ENCODE measurements around the gene DCAF15. TPM values are rescaled to one million over a fixed set of nuclear protein-coding genes. Genes with fewer than 3 reads are reported as not detected.

The DCAF15 gene
- total RNA-seq, 1 experiment from 2014 or later: 43.0 TPM

GRCh38 chr19:13983213-13983889 is 31.0 kb downstream of the DCAF15 start:
- DNase-seq: no peak
- H3K9me3 ChIP-seq: no peaks in the 10 kb centered on the region
- no peak for TF ChIP-seq CTCF (IDR thresholded peaks at IDR 0.05; ENCODE audit: insufficient read depth in 1 of 2, low read depth in 1 of 2, low read length in 1 of 2, severe bottlenecking in 1 of 2, unreplicated experiment in 1 of 2)
- BruUV-seq (replicated peaks): no TSS peak
- H3K27me3 Mint-ChIP-seq (ENCODE audit: insufficient read depth, unreplicated experiment): no peaks in the 10 kb centered on the region
- H3K27ac Mint-ChIP-seq (ENCODE audit: unreplicated experiment): no peak overlapping the region
- ChIA-PET CTCF (no interaction called here), POLR2A (no interaction called here)
- no peak overlapping the region for H3K4me3 Mint-ChIP-seq (ENCODE audit: unreplicated experiment)
- no peaks in the 10 kb centered on the region; the same call in 1 of the 2 replicates for H3K36me3 ChIP-seq (ENCODE audit: control insufficient read depth, insufficient read depth, low read length)
- H3K27me3 ChIP-seq (replicated peaks; ENCODE audit: control insufficient read depth, insufficient read depth, low read length): no peaks in the 10 kb centered on the region
- no peaks in the 10 kb centered on the region for H3K4me1 Mint-ChIP-seq (ENCODE audit: low read depth, unreplicated experiment)
- H3K36me3 Mint-ChIP-seq (ENCODE audit: insufficient read depth, unreplicated experiment): peaks cover 9% of the 10 kb centered on the region
- intact Hi-C loops (cut with micrococcal nuclease; ENCODE audit: unreplicated experiment): no loop called here
- peaks cover 6% of the 10 kb centered on the region; the same call in 1 of the 2 replicates for H3K4me1 ChIP-seq
- no peak overlapping the region for H3K4me3 ChIP-seq (ENCODE audit: low read depth, low read length)
- H3K9me3 Mint-ChIP-seq (ENCODE audit: unreplicated experiment): no peaks in the 10 kb centered on the region

- DNase-seq: no peak
- peaks cover 15% of the 10 kb centered on the region for H3K36me3 Mint-ChIP-seq (ENCODE audit: insufficient read depth, unreplicated experiment)
- no peak overlapping the region for H3K27ac Mint-ChIP-seq (ENCODE audit: unreplicated experiment)
- no peaks in the 10 kb centered on the region for H3K27me3 Mint-ChIP-seq (ENCODE audit: insufficient read depth, unreplicated experiment)
- intact Hi-C loops (cut with micrococcal nuclease; ENCODE audit: unreplicated experiment): no loop called here
- H3K9me3 ChIP-seq: no peaks in the 10 kb centered on the region
- H3K9me3 Mint-ChIP-seq (ENCODE audit: unreplicated experiment): no peaks in the 10 kb centered on the region
- peaks cover 4% of the 10 kb centered on the region for H3K4me1 Mint-ChIP-seq (ENCODE audit: low read depth, unreplicated experiment)
- no peak for TF ChIP-seq CTCF (IDR thresholded peaks at IDR 0.05; ENCODE audit: insufficient read depth in 1 of 2, low read depth in 1 of 2, low read length in 1 of 2, severe bottlenecking in 1 of 2, unreplicated experiment in 1 of 2)
- no peak overlapping the region for H3K4me3 ChIP-seq (ENCODE audit: low read depth, low read length)
- BruUV-seq (replicated peaks): no TSS peak
- H3K36me3 ChIP-seq (ENCODE audit: control insufficient read depth, insufficient read depth, low read length): no peaks in the 10 kb centered on the region; the same call in 1 of the 2 replicates
- H3K4me1 ChIP-seq: peaks cover 6% of the 10 kb centered on the region; the same call in 1 of the 2 replicates
- H3K27me3 ChIP-seq (replicated peaks; ENCODE audit: control insufficient read depth, insufficient read depth, low read length): no peaks in the 10 kb centered on the region
- CTCF ChIA-PET: no interaction called here
- H3K4me3 Mint-ChIP-seq (ENCODE audit: unreplicated experiment): no peak overlapping the region
- POLR2A ChIA-PET: no interaction called here
Measured at GRCh38 chr19:13984186-13984585, 31.9 kb downstream of the DCAF15 start.

- no peak for DNase-seq
- Mint-ChIP-seq H3K27ac (ENCODE audit: unreplicated experiment) (peak overlapping the region; percentile 77), H3K36me3 (ENCODE audit: insufficient read depth, unreplicated experiment) (peaks cover 15% of the 10 kb centered on the region), H3K9me3 (ENCODE audit: unreplicated experiment) (no peaks in the 10 kb centered on the region), H3K4me1 (ENCODE audit: low read depth, unreplicated experiment) (peaks cover 10% of the 10 kb centered on the region), H3K27me3 (ENCODE audit: insufficient read depth, unreplicated experiment) (no peaks in the 10 kb centered on the region), H3K4me3 (ENCODE audit: unreplicated experiment) (no peak overlapping the region)
- Histone ChIP-seq H3K4me3 (ENCODE audit: low read depth, low read length) (no peak overlapping the region), H3K9me3 (no peaks in the 10 kb centered on the region), H3K36me3 (ENCODE audit: control insufficient read depth, insufficient read depth, low read length) (no peaks in the 10 kb centered on the region; the same call in 1 of the 2 replicates), H3K4me1 (no peaks in the 10 kb centered on the region), H3K27me3 (replicated peaks; ENCODE audit: control insufficient read depth, insufficient read depth, low read length) (no peaks in the 10 kb centered on the region)
- no TSS peak for BruUV-seq (replicated peaks)
- intact Hi-C loops (cut with micrococcal nuclease; ENCODE audit: unreplicated experiment): no loop called here
- TF ChIP-seq CTCF (IDR thresholded peaks at IDR 0.05; ENCODE audit: insufficient read depth in 1 of 2, low read depth in 1 of 2, low read length in 1 of 2, severe bottlenecking in 1 of 2, unreplicated experiment in 1 of 2): no peak
- CTCF ChIA-PET: no interaction called here
- POLR2A ChIA-PET: interaction anchor here (0.6 kb wide), 1 partner anchor 57 kb away, joined by 4 read pairs; no protein-coding TSS in a partner anchor
Measured at GRCh38 chr19:13984875-13985741, 32.8 kb downstream of the DCAF15 start.

Data from Caco-2 (cell line).